HG03196 (cell line): ENCODE measurements around the gene SETD9.

Source experiments
- ATAC-seq: cut with Tn5 transposase; IDR thresholded peaks from one replicate; pipeline ENCODE4 v1.9.1; 2021; ENCODE audit not compliant: unreplicated experiment

Gene SETD9

GRCh38 chr5:56934325-56934724 is 24.9 kb downstream of the SETD9 start:
- ATAC-seq = no peak

- ATAC-seq = no peak
Measured at GRCh38 chr5:56938858-56939257, 29.5 kb downstream of the SETD9 start.

- ATAC-seq = no peak
Measured at GRCh38 chr5:56941981-56942380, 32.6 kb downstream of the SETD9 start.

- no peak for ATAC-seq
Measured at GRCh38 chr5:56947052-56947451, 37.7 kb downstream of the SETD9 start.

GRCh38 chr5:56950626-56951125 is 41.3 kb downstream of the SETD9 start:
- ATAC-seq = peak; percentile 45

- peak; percentile 43 for ATAC-seq
Measured at GRCh38 chr5:56951126-56951945, 41.9 kb downstream of the SETD9 start.

GRCh38 chr5:56951946-56952691 is 42.7 kb downstream of the SETD9 start, which contains the start of gene MIER3:
Gene MIER3, minus strand, starts transcription at chr5:56952123. Its CDS starts 21 bp downstream, at chr5:56952102.
- peak; percentile 91 for ATAC-seq

- ATAC-seq = no peak
Measured at GRCh38 chr5:56954262-56954661, 44.9 kb downstream of the SETD9 start.

GRCh38 chr5:56958595-56958994 is 49.2 kb downstream of the SETD9 start:
- ATAC-seq = no peak

- no peak for ATAC-seq
Measured at GRCh38 chr5:56959326-56959725, 49.9 kb downstream of the SETD9 start.

GRCh38 chr5:56961746-56962145 is 52.4 kb downstream of the SETD9 start:
- no peak for ATAC-seq

- ATAC-seq = no peak
Measured at GRCh38 chr5:56962286-56962685, 52.9 kb downstream of the SETD9 start.

GRCh38 chr5:56963246-56963645 is 53.9 kb downstream of the SETD9 start:
- no peak for ATAC-seq

GRCh38 chr5:56964173-56964572 is 54.8 kb downstream of the SETD9 start:
- no peak for ATAC-seq
